Activated CD8-positive, alpha-beta T cell treated with anti-CD3 and anti-CD28 coated beads for 36 hours (primary cell): Measurements from ENCODE around the gene EID1. TPM values are rescaled to one million over a fixed set of nuclear protein-coding genes. Genes with fewer than 3 reads are reported as not detected.

Experiments used
- ATAC-seq: fragments of 200-7000 bp; cut with Tn5 transposase; one replicate; pipeline ENCODE4 v1.10.0; 2021; ENCODE audit warnings: mild to moderate bottlenecking, moderate library complexity
- CTCF ChIA-PET: fragments of 350-600 bp; sonication (Branson Sonifier 250); formaldehyde crosslinking; loops from one replicate; lab custom pipeline; 2021; ENCODE audit warnings: antibody characterized with exemption; lab: Charles Lee
- POLR2A ChIA-PET: fragments of 350-600 bp; sonication (Branson Sonifier 250); formaldehyde crosslinking; loops from one replicate; lab custom pipeline; 2021; ENCODE audit warnings: antibody characterized with exemption; lab: Charles Lee
- DNase-seq: peaks from one replicate; pipeline ENCODE4 v3.0.0-alpha.2; 2020
- H3K27ac Mint-ChIP-seq: one replicate; pipeline ENCODE4 v1.8.0; 2021; ENCODE audit warnings: mild to moderate bottlenecking, mixed read lengths
- H3K27me3 Mint-ChIP-seq: one replicate; pipeline ENCODE4 v1.8.0; 2021; ENCODE audit warnings: mixed read lengths
- H3K36me3 Mint-ChIP-seq: one replicate; pipeline ENCODE4 v1.8.0; 2021; ENCODE audit warnings: low read depth, mixed read lengths
- H3K4me1 Mint-ChIP-seq: one replicate; pipeline ENCODE4 v1.8.0; 2021; ENCODE audit warnings: low read depth, mixed read lengths
- H3K4me3 Mint-ChIP-seq: one replicate; pipeline ENCODE4 v1.8.0; 2021; ENCODE audit warnings: mild to moderate bottlenecking, moderate library complexity, mixed read lengths
- H3K9me3 Mint-ChIP-seq: one replicate; pipeline ENCODE4 v1.8.0; 2021; ENCODE audit warnings: mixed read lengths
- CTCF ChIP-seq: fragments of 200-600 bp; IDR thresholded peaks from one replicate; pipeline ENCODE4 v1.8.0; 2022; ENCODE audit warnings: antibody characterized with exemption, mild to moderate bottlenecking
- intact Hi-C: fragments of 100-400 bp; cut with micrococcal nuclease; formaldehyde crosslinking; loops from one replicate; pipeline ENCODE4 v1.10.0; 2022
- total RNA-seq, 2 experiments: library from RNA; stranded (reverse); gene quantifications; one replicate each; pipeline ENCODE4 v1.2.3, GENCODE V29; 2021

The EID1 gene
- total RNA-seq, 2 experiments from 2014 or later: 78.3 to 80.5 TPM

- ChIA-PET POLR2A (no interaction called here), CTCF (interaction anchor here (0.8 kb wide), 1 partner anchor 1286 kb away, joined by 4 read pairs; no protein-coding TSS in a partner anchor)
- TF ChIP-seq CTCF: no peak
- no peak overlapping the region for H3K4me3 Mint-ChIP-seq
- H3K27ac Mint-ChIP-seq: no peak overlapping the region
- peaks cover 6% of the 10 kb centered on the region for H3K4me1 Mint-ChIP-seq
- intact Hi-C loops: no loop called here
- DNase-seq: no peak
- H3K9me3 Mint-ChIP-seq: no peaks in the 10 kb centered on the region
- H3K27me3 Mint-ChIP-seq: peaks cover 5% of the 10 kb centered on the region
- no peak for ATAC-seq
- no peaks in the 10 kb centered on the region for H3K36me3 Mint-ChIP-seq
These were observed 18.5 kb upstream of the EID1 start for GRCh38 chr15:48859426-48859825.

GRCh38 chr15:48861813-48862431 is 16.0 kb upstream of the EID1 start:
- DNase-seq: peak; percentile 22
- ChIA-PET CTCF (interaction anchor here (0.6 to 3.2 kb wide), 40 partner anchors 10 to 1286 kb away, joined by 3 to 44 read pairs (median 4); partner anchors contain the start of genes EID1, FGF7, SECISBP2L and SHC4), POLR2A (interaction anchor here (1.6 kb wide), 1 partner anchor 104 kb away, joined by 4 read pairs; no protein-coding TSS in a partner anchor)
- no peak overlapping the region for H3K4me3 Mint-ChIP-seq
- peak; percentile 68 for ATAC-seq
- no peaks in the 10 kb centered on the region for H3K36me3 Mint-ChIP-seq
- peak; percentile 95 for TF ChIP-seq CTCF
- intact Hi-C loops: loop anchor here (5.0 to 10.0 kb wide), 4 partner anchors 105 to 560 kb away; partner anchors contain the start of genes FGF7 and SECISBP2L
- H3K27ac Mint-ChIP-seq: no peak overlapping the region
- H3K27me3 Mint-ChIP-seq: peaks cover 3% of the 10 kb centered on the region
- peaks cover 6% of the 10 kb centered on the region for H3K4me1 Mint-ChIP-seq
- H3K9me3 Mint-ChIP-seq: no peaks in the 10 kb centered on the region

- POLR2A ChIA-PET: interaction anchor here (1.6 kb wide), 1 partner anchor 103 kb away, joined by 4 read pairs; no protein-coding TSS in a partner anchor
- peak overlapping the region; percentile 17 for H3K27ac Mint-ChIP-seq
- peak; percentile 33 for DNase-seq
These were observed 15.2 kb upstream of the EID1 start for GRCh38 chr15:48862705-48863104.

GRCh38 chr15:48865370-48866079 is 12.4 kb upstream of the EID1 start:
- no peaks in the 10 kb centered on the region for H3K9me3 Mint-ChIP-seq
- peaks cover 6% of the 10 kb centered on the region for H3K4me1 Mint-ChIP-seq
- no peak for ATAC-seq
- ChIA-PET CTCF (interaction anchor here (1.3 to 1.4 kb wide), 2 partner anchors 110 to 556 kb away, joined by 5 read pairs; no protein-coding TSS in a partner anchor), POLR2A (no interaction called here)
- no peak overlapping the region for H3K27ac Mint-ChIP-seq
- no peaks in the 10 kb centered on the region for H3K36me3 Mint-ChIP-seq
- no peak for DNase-seq
- H3K4me3 Mint-ChIP-seq: no peak overlapping the region
- H3K27me3 Mint-ChIP-seq: peaks cover 3% of the 10 kb centered on the region
- intact Hi-C loops: loop anchor here (10.0 kb wide), 1 partner anchor 179 kb away; the partner anchor contains the start of gene SECISBP2L
- TF ChIP-seq CTCF: no peak

More at GRCh38 chr15:48862705-48863104, 15.2 kb upstream of the EID1 start:
- H3K4me1 Mint-ChIP-seq: peaks cover 6% of the 10 kb centered on the region
- TF ChIP-seq CTCF: no peak
- CTCF ChIA-PET: interaction anchor here (1.0 to 3.2 kb wide), 15 partner anchors 9 to 1286 kb away, joined by 3 to 44 read pairs (median 6); partner anchors contain the start of genes EID1, FGF7 and SHC4
- H3K27me3 Mint-ChIP-seq: peaks cover 3% of the 10 kb centered on the region
- no peaks in the 10 kb centered on the region for H3K9me3 Mint-ChIP-seq
- intact Hi-C loops: loop anchor here (5.0 to 10.0 kb wide), 4 partner anchors 105 to 560 kb away; partner anchors contain the start of genes FGF7 and SECISBP2L
- no peak overlapping the region for H3K4me3 Mint-ChIP-seq
- H3K36me3 Mint-ChIP-seq: no peaks in the 10 kb centered on the region
- ATAC-seq: peak; percentile 64
